Kidney epithelial cell (primary cell): ENCODE measurements around the gene SPRED2. TPM values are rescaled to one million over a fixed set of nuclear protein-coding genes. Genes with fewer than 3 reads are reported as not detected.
"Not testable (repeated sequence)": the region's sequence is repeated elsewhere in the genome, so short reads cannot be mapped to it uniquely, and the experiment has no call there.

Experiments used
- DNase-seq: peaks from one replicate; pipeline ENCODE4 v3.0.0-alpha.2; 2010; ENCODE audit warnings: low read depth
- H3K27me3 ChIP-seq: 2 replicates; pipeline ENCODE4 v1.6.0; 2011; ENCODE audit warnings: low read length; ENCODE audit not compliant: control insufficient read depth, insufficient read depth
- H3K36me3 ChIP-seq: 2 replicates; pipeline ENCODE4 v1.5.1; 2011; ENCODE audit warnings: low read length; ENCODE audit not compliant: control insufficient read depth, insufficient read depth
- H3K4me3 ChIP-seq: 2 replicates; pipeline ENCODE4 v1.5.1; 2011; ENCODE audit warnings: low read depth, mild to moderate bottlenecking, control low read depth, low read length
- total RNA-seq: library from RNA; depleted of rRNA; stranded (reverse); fragments of >200 nt; gene quantifications from 2 replicates; pipeline ENCODE4 v1.2.3, GENCODE V29; 2015
- TF ChIP-seq, protein P1 (sequence below): IDR thresholded peaks from 2 replicates; pipeline ENCODE4 v1.5.1; 2011; ENCODE audit warnings: mild to moderate bottlenecking, moderate library complexity, low read length, control low read depth, inconsistent platforms; ENCODE audit not compliant: insufficient read depth, poor library complexity, severe bottlenecking

Gene SPRED2
- total RNA-seq, 1 donor from 2014 or later, result 18.4 TPM

DNA sequence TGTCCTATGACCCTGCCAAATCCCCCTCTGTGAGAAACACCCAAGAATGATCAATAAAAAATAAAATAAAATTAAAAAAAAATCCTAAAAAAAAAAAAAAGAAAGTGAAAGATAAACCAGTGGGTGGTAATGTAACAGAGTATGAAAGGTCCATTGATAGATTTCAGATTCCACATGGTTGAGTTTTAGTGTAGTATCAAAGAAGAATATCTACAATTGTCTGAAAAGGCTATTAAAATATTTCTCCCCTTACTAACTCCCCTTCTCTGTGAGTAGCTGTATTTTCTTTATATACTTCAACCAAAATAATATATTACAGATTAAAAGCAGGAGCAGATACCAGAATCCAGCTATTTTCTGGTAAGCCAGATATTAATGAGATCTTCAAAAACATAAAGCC lies 92.8 kb downstream of the SPRED2 start:
- H3K27me3 ChIP-seq, result no peaks in the 10 kb centered on the region
- TF ChIP-seq, protein P1, sequence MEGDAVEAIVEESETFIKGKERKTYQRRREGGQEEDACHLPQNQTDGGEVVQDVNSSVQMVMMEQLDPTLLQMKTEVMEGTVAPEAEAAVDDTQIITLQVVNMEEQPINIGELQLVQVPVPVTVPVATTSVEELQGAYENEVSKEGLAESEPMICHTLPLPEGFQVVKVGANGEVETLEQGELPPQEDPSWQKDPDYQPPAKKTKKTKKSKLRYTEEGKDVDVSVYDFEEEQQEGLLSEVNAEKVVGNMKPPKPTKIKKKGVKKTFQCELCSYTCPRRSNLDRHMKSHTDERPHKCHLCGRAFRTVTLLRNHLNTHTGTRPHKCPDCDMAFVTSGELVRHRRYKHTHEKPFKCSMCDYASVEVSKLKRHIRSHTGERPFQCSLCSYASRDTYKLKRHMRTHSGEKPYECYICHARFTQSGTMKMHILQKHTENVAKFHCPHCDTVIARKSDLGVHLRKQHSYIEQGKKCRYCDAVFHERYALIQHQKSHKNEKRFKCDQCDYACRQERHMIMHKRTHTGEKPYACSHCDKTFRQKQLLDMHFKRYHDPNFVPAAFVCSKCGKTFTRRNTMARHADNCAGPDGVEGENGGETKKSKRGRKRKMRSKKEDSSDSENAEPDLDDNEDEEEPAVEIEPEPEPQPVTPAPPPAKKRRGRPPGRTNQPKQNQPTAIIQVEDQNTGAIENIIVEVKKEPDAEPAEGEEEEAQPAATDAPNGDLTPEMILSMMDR, result no peak
- DNase-seq, result no peak
- no peak overlapping the region for H3K4me3 ChIP-seq
- peaks cover 1% of the 10 kb centered on the region for H3K36me3 ChIP-seq

GRCh38 chr2:65338830-65339495 lies 93.4 kb downstream of the SPRED2 start:
- not testable (repeated sequence) for DNase-seq, H3K36me3 ChIP-seq, H3K27me3 ChIP-seq, H3K4me3 ChIP-seq

- not testable (repeated sequence) for DNase-seq, H3K4me3 ChIP-seq, H3K36me3 ChIP-seq, H3K27me3 ChIP-seq
Measured at GRCh38 chr2:65337915-65338314, 94.5 kb downstream of the SPRED2 start.

DNA sequence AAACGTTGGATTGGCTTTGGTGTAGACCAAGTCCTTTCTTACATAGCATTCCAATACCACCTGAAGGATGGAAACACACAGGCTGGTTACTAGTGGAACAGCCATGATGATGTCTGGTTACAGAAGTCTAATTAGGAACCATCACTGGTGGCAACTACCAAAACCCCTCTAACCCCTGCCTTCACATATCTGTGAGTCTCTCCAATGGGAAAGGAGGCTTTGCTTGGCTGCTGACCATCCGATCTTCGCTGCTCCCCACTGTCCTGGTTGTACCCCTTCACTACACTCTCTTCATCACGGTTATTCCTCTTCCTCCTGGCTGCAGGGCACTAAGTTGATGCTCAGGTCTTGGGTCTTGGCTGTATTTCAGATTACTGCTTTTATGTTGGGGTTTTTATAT lies 97.7 kb downstream of the SPRED2 start:
- Histone ChIP-seq H3K36me3 (peaks cover 2% of the 10 kb centered on the region), H3K4me3 (no peak overlapping the region), H3K27me3 (no peaks in the 10 kb centered on the region)
- no peak for DNase-seq
- TF ChIP-seq, protein P1, result no peak

DNA sequence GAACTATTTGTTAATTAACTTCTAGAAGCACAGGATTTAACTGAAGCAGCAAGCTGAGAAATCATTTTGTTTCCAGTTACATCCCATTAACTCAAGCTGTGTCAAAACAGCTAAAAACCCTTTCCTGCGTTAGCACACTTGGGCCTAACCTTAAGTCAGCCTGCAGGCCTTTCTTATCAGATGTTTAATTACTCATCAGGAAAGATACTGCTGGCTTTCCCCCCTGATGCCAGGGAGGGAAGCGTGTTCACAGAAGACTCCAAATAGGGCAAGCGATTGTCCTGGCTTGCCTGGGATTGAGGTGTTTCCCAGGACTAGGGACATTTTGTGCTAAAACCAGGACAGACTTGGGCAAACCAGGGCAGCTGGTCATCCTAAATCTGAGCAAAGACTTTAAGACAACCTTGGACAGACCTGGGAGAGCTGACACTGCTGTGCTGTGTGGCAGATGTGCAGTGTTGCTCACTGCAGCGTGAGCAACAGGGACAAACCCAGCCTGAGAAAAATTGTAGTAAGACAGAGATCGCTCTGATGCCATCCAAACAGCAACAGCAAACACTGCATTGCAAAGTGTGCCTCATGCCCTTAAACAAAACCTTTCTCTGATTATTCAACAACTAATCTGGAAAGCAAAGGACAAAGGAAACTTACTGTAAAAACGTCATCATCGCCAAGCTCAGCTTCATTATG lies 100.9 kb downstream of the SPRED2 start:
- TF ChIP-seq, protein P1, result no peak
- no peaks in the 10 kb centered on the region for H3K27me3 ChIP-seq
- H3K4me3 ChIP-seq, result no peak overlapping the region
- DNase-seq, result no peak
- H3K36me3 ChIP-seq, result peaks cover 2% of the 10 kb centered on the region

DNA sequence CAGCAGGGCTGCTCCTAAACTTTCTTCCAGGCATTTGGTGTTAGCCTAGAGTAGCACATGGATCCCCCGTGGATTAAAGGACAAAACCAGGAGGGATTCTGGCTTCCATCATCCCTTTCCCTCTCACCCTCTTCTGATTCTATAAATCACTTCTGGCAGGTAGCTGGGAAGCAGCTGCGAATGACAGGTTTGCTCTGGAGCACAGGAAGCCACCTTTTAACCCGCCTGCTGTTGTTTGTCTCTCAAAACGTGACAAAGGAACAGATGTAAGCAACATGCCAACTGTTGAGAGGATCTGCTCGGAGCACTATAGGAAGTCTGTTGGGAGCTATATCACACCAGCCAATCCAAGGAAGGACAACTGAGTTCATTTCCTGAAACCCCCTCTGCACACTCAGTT lies 102.9 kb downstream of the SPRED2 start:
- Histone ChIP-seq H3K27me3 (no peaks in the 10 kb centered on the region), H3K36me3 (peaks cover 2% of the 10 kb centered on the region), H3K4me3 (no peak overlapping the region)
- TF ChIP-seq, protein P1, result no peak
- DNase-seq, result no peak

GRCh38 chr2:65326276-65326675 lies 106.1 kb downstream of the SPRED2 start:
- Histone ChIP-seq H3K4me3 (no peak overlapping the region), H3K36me3 (peaks cover 1% of the 10 kb centered on the region), H3K27me3 (no peaks in the 10 kb centered on the region)
- DNase-seq, result no peak
- TF ChIP-seq, protein P1, result no peak
